ENCODE results near the gene TOR4A. TPM values are rescaled to one million over a fixed set of nuclear protein-coding genes. Genes with fewer than 3 reads are reported as not detected.

TOR4A gene
- 7.9 TPM for polyA plus RNA-seq (ENCODE audit: insufficient read length)

DNA sequence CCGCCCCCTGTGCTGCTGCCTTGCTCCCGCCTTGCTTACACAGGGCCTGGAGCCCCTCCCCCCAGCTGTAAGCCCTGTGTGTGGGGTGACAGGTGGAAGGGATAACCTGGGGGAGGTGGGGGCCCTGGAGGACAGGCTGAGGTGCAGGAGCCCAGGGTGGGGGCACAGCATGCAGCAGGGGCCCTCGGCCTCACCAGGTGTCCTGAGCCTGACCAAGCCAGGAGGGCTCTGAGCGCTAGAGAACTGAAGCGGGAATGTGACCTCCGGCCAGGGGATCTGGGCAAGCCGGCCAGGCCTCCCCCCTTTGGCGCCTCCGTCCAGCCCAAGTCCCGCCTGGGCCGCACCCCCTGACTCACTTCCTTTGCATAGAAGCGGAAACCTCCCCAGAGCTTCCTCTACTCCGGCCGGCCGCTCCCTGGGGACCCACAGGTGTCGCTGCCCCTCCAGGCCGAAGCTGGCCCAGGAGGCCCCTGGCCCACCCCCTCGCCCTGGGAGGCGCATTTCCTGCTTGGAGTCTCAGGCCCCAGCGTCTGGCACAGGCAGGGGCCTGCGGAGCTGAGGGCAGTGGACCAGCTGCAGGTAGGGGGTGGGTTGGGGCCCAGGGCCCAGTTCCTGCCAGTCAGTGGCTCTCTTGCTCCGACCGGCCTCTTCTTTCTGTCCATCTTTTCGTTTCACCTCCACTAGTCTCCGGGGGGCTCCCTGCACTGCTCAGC, at the start of gene TOR4A:
TOR4A (plus strand) TSS at position 398 of the 713 bp plus-strand sequence. CDS start 964 bp downstream, outside the sequence.
- peak; percentile 69 for DNase-seq

DNA sequence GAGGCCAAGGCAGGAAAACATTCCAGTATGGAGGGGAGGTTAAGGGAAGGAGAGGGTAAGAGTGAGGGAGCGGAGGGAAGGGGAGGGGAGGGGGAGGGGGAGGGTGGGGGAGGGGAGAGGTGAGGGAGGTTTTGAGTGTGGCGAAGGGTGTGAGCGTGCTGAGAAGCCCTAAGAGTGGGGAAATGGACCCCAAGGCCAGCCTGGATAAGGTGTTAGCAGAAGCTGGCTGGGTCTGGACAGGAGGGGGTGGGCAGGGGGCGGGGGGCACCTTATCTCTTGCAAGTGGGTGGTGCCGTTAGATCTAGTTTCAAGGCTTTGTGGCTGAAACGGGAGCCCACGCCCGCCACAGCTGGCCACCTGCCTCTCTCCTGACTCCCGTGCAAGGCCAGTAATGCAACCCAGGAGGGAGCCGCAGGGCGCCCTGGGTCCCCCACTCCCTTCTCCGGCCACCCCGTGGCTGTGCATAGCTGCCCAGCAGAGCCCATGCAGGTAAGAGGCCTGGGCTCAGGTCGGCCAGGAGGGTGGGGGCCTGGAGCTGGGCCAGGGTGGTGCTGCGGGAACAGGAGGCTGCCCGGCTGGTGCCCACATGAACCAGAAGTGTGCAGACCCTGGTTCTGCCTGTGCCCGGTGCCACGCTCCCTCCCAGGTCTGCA, 49.5 kb upstream of the TOR4A start:
- no peak for DNase-seq

- DNase-seq = no peak
These were observed 49.0 kb upstream of the TOR4A start for GRCh38 chr9:137228506-137228967.

- no peak for DNase-seq
These were observed 48.3 kb upstream of the TOR4A start for GRCh38 chr9:137228968-137229896.

GRCh38 chr9:137229903-137230704, 47.4 kb upstream of the TOR4A start:
- no peak for DNase-seq

DNA sequence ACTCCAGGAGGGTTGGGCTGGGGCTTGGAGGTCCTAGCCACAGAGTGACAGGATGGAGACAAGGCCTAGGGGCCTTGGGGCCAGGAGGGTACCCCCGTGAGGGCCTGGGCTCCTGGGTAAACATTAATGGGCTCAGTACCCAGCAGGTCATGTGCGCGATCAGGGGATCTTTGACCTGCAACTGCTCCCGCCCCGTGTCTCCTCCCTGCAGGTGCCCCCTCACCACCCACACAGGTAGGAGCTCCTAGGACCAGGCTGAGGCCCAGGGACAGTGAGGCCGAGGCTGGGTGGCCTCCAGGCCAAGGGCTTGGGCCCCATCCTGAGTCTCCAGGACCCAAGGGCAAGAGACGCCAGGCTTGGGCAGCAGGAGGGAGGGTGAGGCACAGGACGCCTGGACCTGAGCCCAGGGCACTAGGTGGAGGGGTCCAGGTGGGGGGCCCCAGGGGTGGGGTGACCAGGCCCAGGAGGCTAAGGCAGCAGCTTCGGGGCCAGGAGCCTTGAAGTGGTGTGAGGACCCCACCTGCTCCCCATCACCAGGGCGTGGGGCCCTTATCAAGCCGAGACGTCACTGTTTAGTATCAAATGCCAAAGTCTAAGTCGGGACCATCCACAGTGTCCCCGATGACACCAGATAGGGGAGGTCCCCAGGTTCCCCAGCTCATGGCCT, 46.7 kb upstream of the TOR4A start, which contains the start of gene SLC34A3:
SLC34A3 (plus strand) TSS at position 197 of the 667 bp plus-strand sequence. CDS start 802 bp downstream, outside the sequence.
- no peak for DNase-seq

GRCh38 chr9:137231372-137232039, 46.0 kb upstream of the TOR4A start:
- no peak for DNase-seq

DNA sequence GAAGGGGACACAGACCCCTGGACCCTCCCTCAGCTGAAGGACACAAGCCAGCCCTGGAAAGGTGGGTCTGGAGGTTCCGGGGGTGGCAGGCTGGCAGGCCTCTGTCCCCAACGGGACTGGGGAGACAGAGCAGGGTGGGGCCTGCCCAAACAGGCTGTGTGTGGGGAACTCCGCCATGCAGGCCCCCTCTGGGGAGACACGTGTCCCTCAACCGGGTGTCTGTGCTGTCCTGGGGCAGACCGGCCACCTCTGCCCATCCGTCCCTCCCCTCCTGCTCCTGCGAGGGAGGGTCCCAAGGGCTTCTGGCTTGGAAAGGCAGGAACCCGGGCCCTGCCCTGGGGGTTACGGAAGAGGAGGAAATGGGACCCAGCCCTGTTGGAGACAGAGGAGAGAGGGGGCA, 45.4 kb upstream of the TOR4A start:
- DNase-seq = no peak

- DNase-seq = no peak
These were observed 45.0 kb upstream of the TOR4A start for GRCh38 chr9:137232510-137232909.

DNA sequence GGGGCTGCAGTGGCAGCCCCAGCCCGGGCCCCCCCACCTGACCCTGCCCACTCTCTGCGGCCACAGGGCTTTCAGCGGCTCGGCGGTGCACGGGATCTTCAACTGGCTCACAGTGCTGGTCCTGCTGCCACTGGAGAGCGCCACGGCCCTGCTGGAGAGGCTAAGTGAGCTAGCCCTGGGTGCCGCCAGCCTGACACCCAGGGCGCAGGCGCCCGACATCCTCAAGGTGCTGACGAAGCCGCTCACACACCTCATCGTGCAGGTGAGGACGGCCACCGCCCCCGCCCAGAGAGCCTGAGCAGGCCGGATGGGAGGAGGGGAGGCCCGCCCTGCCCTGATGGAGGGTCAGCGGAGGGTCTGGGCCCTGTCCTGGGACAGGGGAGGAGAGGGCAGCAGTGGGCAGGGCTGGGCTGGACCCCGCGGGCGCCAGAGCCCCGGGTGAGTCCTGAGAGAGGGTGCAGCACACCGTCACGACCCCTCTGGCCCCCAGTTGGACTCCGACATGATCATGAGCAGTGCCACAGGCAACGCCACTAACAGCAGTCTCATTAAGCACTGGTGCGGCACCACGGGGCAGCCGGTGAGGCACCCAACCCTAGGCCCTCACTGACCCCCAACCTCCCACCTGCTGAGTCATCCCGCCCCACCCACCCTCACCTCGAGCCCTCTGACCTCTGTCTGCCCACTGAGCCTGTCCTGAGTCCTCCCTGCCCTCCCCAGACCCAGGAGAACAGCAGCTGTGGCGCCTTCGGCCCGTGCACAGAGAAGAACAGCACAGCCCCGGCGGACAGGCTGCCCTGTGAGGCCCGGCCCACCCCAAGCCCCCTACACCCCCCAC, 44.2 kb upstream of the TOR4A start:
- no peak for DNase-seq

DNA sequence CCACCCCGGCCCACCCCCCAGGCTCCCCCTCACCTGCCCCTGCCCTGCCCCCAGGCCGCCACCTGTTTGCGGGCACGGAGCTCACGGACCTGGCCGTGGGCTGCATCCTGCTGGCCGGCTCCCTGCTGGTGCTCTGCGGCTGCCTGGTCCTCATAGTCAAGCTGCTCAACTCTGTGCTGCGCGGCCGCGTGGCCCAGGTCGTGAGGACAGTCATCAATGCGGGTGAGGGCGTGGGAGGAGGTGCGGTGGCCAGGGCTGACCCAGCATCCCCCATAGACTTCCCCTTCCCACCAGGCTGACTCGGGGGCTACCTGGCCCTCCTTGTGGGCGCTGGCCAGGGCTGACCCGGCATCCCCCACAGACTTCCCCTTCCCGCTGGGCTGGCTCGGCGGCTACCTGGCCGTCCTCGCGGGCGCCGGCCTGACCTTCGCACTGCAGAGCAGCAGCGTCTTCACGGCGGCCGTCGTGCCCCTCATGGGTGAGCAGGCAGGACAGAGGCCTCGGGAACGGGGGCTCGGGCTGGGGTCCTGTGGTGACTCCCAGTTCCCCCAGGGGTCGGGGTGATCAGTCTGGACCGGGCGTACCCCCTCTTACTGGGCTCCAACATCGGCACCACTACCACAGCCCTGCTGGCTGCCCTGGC, 43.4 kb upstream of the TOR4A start:
- DNase-seq = no peak

DNA sequence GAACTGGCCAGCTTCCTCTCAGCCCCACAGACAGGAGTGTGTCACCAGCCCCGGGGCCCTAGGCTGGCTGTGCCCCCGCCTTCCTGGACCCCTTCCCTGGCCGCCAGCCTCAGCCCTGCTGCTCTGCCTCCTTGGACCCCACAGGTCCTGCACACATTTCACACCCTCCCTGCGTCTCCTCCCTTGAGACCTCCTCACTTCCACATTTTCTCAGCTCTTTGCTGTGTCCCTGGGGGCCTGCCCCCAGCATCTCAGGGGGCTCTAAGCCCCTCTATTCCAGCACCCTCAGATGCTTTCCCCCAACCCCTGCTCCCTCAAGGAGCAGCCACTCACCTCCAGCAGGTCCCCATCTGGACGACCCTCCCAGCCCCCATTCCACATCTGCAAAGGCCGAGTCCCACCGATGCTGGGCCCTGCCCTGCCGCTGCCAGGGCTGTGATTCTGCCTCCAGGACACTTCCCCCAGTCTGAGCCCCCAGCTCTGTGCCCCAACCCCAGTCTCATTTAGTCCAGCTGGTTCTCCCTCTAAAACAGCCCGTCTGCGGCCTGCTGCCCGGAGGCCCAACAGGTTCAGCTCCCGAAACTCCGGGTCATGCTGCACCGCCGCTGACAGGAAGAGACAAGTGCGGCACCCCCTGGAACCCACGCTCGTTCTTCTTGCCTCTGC, 42.6 kb upstream of the TOR4A start:
- no peak for DNase-seq

DNA sequence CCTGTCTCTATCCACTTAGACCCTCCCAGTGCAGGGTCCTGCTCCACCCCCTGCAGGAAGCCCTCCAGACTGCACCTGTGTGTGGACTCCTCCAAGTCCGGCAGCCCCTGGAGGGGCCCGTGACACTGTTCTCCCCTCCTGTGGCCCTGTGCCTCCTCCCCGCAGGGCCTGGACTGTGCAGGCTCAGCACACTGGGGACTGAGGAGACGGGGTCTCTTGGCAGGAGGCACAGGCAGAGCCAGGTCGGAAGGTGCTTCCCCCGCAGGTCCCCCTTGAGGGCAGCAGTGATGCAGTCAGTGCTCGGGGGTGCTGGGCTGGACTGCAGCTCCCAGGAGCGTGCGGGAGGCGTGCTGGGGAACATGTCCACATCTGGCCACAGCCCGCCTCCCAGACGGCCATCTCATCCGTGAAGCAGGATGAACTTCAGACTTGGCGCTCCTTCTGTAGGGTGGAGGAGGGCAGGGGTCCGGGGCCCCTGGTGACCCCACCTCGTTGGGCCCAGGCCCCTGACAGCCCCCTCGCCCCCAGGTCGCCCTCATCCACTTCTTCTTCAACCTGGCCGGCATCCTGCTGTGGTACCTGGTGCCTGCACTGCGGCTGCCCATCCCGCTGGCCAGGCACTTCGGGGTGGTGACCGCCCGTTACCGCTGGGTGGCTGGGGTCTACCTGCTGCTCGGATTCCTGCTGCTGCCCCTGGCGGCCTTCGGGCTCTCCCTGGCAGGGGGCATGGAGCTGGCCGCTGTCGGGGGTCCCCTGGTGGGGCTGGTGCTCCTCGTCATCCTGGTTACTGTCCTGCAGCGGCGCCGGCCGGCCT, 41.9 kb upstream of the TOR4A start:
- DNase-seq = no peak

GRCh38 chr9:137236238-137236935, 41.1 kb upstream of the TOR4A start:
- peak; percentile 76 for DNase-seq

DNA sequence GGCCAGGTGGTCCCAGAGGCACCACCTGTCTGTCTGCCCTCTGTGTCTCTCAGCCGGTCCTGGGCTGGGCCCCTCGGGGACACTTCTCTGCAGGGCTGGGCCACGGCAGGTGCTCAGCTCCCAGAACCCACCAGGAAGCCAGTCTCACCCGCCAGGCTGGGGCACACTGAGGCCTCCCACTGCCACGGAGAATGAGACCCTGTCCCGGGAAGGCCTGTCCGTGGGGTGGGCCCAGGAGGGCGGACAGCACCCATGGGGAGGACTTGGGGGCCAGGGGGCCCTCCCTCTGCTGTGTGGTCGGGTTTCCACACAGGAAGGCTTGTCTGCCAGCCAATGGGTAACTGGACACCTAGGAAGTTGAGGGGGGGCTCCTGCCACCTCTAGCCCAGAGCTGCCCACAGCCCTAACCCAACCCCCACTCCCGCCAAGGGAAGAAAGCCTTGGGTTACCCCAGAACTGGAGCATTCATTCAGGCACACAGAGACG, 40.5 kb upstream of the TOR4A start:
- DNase-seq = no peak

GRCh38 chr9:137237759-137238726, 39.5 kb upstream of the TOR4A start:
- DNase-seq = no peak

All from hindlimb muscle (tissue), 1 donor.